ENCODE measurements around the gene ELL2. TPM values are rescaled to one million over a fixed set of nuclear protein-coding genes. Genes with fewer than 3 reads are reported as not detected.
"Not testable (repeated sequence)": the region's sequence is repeated elsewhere in the genome, so short reads cannot be mapped to it uniquely, and the experiment has no call there.

ELL2 gene
- total RNA-seq, 1 donor from 2014 or later: 103 TPM

- intact Hi-C loops (cut with micrococcal nuclease): loop anchor here (5.0 kb wide), 1 partner anchor 280 kb away; the partner anchor contains the start of gene RFESD
- H3K4me3 Mint-ChIP-seq, H3K27me3 Mint-ChIP-seq, H3K9me3 Mint-ChIP-seq, DNase-seq, H3K27ac Mint-ChIP-seq: not testable (repeated sequence)
- Mint-ChIP-seq H3K36me3 (ENCODE audit: low read depth) (peaks cover 41% of the 10 kb centered on the region), H3K4me1 (peaks cover 58% of the 10 kb centered on the region)
These were observed 34.4 kb downstream of the ELL2 start for GRCh38 chr5:95927300-95927699.

- intact Hi-C loops (cut with micrococcal nuclease): loop anchor here (5.0 kb wide), 1 partner anchor 279 kb away; the partner anchor contains the start of gene RFESD
- Mint-ChIP-seq H3K4me3 (peak overlapping the region; percentile 36), H3K27me3 (no peaks in the 10 kb centered on the region), H3K9me3 (no peaks in the 10 kb centered on the region), H3K27ac (peak overlapping the region; percentile 89), H3K36me3 (ENCODE audit: low read depth) (peaks cover 40% of the 10 kb centered on the region), H3K4me1 (peaks cover 55% of the 10 kb centered on the region)
- no peak for DNase-seq
These were observed 35.7 kb downstream of the ELL2 start for GRCh38 chr5:95925939-95926338.

- peaks cover 41% of the 10 kb centered on the region for H3K36me3 Mint-ChIP-seq (ENCODE audit: low read depth)
- no peak overlapping the region for H3K27ac Mint-ChIP-seq
- intact Hi-C loops (cut with micrococcal nuclease): loop anchor here (5.0 kb wide), 1 partner anchor 278 kb away; the partner anchor contains the start of gene RFESD
- H3K9me3 Mint-ChIP-seq: no peaks in the 10 kb centered on the region
- H3K4me3 Mint-ChIP-seq: no peak overlapping the region
- no peaks in the 10 kb centered on the region for H3K27me3 Mint-ChIP-seq
- peaks cover 55% of the 10 kb centered on the region for H3K4me1 Mint-ChIP-seq
- DNase-seq: peak; percentile 51
These were observed 36.3 kb downstream of the ELL2 start for GRCh38 chr5:95925378-95925744.

- Mint-ChIP-seq H3K9me3 (no peaks in the 10 kb centered on the region), H3K36me3 (ENCODE audit: low read depth) (peaks cover 41% of the 10 kb centered on the region), H3K27me3 (no peaks in the 10 kb centered on the region), H3K4me3 (no peak overlapping the region), H3K4me1 (peaks cover 53% of the 10 kb centered on the region), H3K27ac (no peak overlapping the region)
- intact Hi-C loops (cut with micrococcal nuclease): loop anchor here (5.0 kb wide), 1 partner anchor 278 kb away; the partner anchor contains the start of gene RFESD
- no peak for DNase-seq
These were observed 36.8 kb downstream of the ELL2 start for GRCh38 chr5:95924720-95925377.

- no peaks in the 10 kb centered on the region for H3K9me3 Mint-ChIP-seq
- no peak overlapping the region for H3K27ac Mint-ChIP-seq
- DNase-seq: peak; percentile 52
- H3K4me1 Mint-ChIP-seq: peaks cover 47% of the 10 kb centered on the region
- H3K36me3 Mint-ChIP-seq (ENCODE audit: low read depth): peaks cover 37% of the 10 kb centered on the region
- no peaks in the 10 kb centered on the region for H3K27me3 Mint-ChIP-seq
- intact Hi-C loops (cut with micrococcal nuclease): no loop called here
- H3K4me3 Mint-ChIP-seq: no peak overlapping the region
These were observed 37.6 kb downstream of the ELL2 start for GRCh38 chr5:95923918-95924544.

GRCh38 chr5:95922798-95923197 is 38.9 kb downstream of the ELL2 start:
- intact Hi-C loops (cut with micrococcal nuclease): no loop called here
- DNase-seq: no peak
- Mint-ChIP-seq H3K36me3 (ENCODE audit: low read depth) (peaks cover 33% of the 10 kb centered on the region), H3K27me3 (no peaks in the 10 kb centered on the region), H3K27ac (no peak overlapping the region), H3K9me3 (no peaks in the 10 kb centered on the region), H3K4me1 (peaks cover 39% of the 10 kb centered on the region), H3K4me3 (no peak overlapping the region)

- H3K27me3 Mint-ChIP-seq: no peaks in the 10 kb centered on the region
- H3K4me3 Mint-ChIP-seq: no peak overlapping the region
- no peak for DNase-seq
- intact Hi-C loops (cut with micrococcal nuclease): no loop called here
- H3K4me1 Mint-ChIP-seq: peaks cover 42% of the 10 kb centered on the region
- peaks cover 33% of the 10 kb centered on the region for H3K36me3 Mint-ChIP-seq (ENCODE audit: low read depth)
- H3K27ac Mint-ChIP-seq: no peak overlapping the region
- no peaks in the 10 kb centered on the region for H3K9me3 Mint-ChIP-seq
These were observed 40.1 kb downstream of the ELL2 start for GRCh38 chr5:95921501-95921900.

GRCh38 chr5:95920822-95921221 is 40.8 kb downstream of the ELL2 start:
- H3K9me3 Mint-ChIP-seq: no peaks in the 10 kb centered on the region
- H3K36me3 Mint-ChIP-seq (ENCODE audit: low read depth): peaks cover 36% of the 10 kb centered on the region
- H3K4me3 Mint-ChIP-seq: no peak overlapping the region
- intact Hi-C loops (cut with micrococcal nuclease): no loop called here
- no peak for DNase-seq
- no peak overlapping the region for H3K27ac Mint-ChIP-seq
- H3K4me1 Mint-ChIP-seq: peaks cover 46% of the 10 kb centered on the region
- no peaks in the 10 kb centered on the region for H3K27me3 Mint-ChIP-seq

- intact Hi-C loops (cut with micrococcal nuclease): no loop called here
- no peak for DNase-seq
- Mint-ChIP-seq H3K4me1 (peaks cover 42% of the 10 kb centered on the region), H3K27me3 (no peaks in the 10 kb centered on the region), H3K27ac (no peak overlapping the region), H3K9me3 (no peaks in the 10 kb centered on the region), H3K36me3 (ENCODE audit: low read depth) (peaks cover 39% of the 10 kb centered on the region), H3K4me3 (no peak overlapping the region)
These were observed 42.0 kb downstream of the ELL2 start for GRCh38 chr5:95919658-95920057.

GRCh38 chr5:95918421-95919006 is 43.1 kb downstream of the ELL2 start:
- H3K4me3 Mint-ChIP-seq: no peak overlapping the region
- peak overlapping the region; percentile 5 for H3K27ac Mint-ChIP-seq
- peaks cover 35% of the 10 kb centered on the region for H3K36me3 Mint-ChIP-seq (ENCODE audit: low read depth)
- intact Hi-C loops (cut with micrococcal nuclease): no loop called here
- no peaks in the 10 kb centered on the region for H3K27me3 Mint-ChIP-seq
- DNase-seq: peak; percentile 55
- H3K4me1 Mint-ChIP-seq: peaks cover 34% of the 10 kb centered on the region
- no peaks in the 10 kb centered on the region for H3K9me3 Mint-ChIP-seq

GRCh38 chr5:95917207-95917606 is 44.4 kb downstream of the ELL2 start:
- no peaks in the 10 kb centered on the region for H3K27me3 Mint-ChIP-seq
- intact Hi-C loops (cut with micrococcal nuclease): no loop called here
- H3K4me3 Mint-ChIP-seq: no peak overlapping the region
- no peaks in the 10 kb centered on the region for H3K9me3 Mint-ChIP-seq
- DNase-seq: peak; percentile 29
- peaks cover 36% of the 10 kb centered on the region for H3K36me3 Mint-ChIP-seq (ENCODE audit: low read depth)
- H3K27ac Mint-ChIP-seq: no peak overlapping the region
- H3K4me1 Mint-ChIP-seq: peaks cover 33% of the 10 kb centered on the region

GRCh38 chr5:95916687-95917085 is 45.0 kb downstream of the ELL2 start:
- Mint-ChIP-seq H3K4me1 (peaks cover 34% of the 10 kb centered on the region), H3K9me3 (no peaks in the 10 kb centered on the region), H3K4me3 (no peak overlapping the region), H3K36me3 (ENCODE audit: low read depth) (peaks cover 36% of the 10 kb centered on the region), H3K27me3 (no peaks in the 10 kb centered on the region), H3K27ac (no peak overlapping the region)
- DNase-seq: peak; percentile 35
- intact Hi-C loops (cut with micrococcal nuclease): no loop called here

- H3K9me3 Mint-ChIP-seq: no peaks in the 10 kb centered on the region
- peaks cover 37% of the 10 kb centered on the region for H3K4me1 Mint-ChIP-seq
- peak overlapping the region; percentile 30 for H3K27ac Mint-ChIP-seq
- H3K4me3 Mint-ChIP-seq: peak overlapping the region; percentile 11
- peaks cover 41% of the 10 kb centered on the region for H3K36me3 Mint-ChIP-seq (ENCODE audit: low read depth)
- intact Hi-C loops (cut with micrococcal nuclease): no loop called here
- no peaks in the 10 kb centered on the region for H3K27me3 Mint-ChIP-seq
- DNase-seq: peak; percentile 57
These were observed 45.5 kb downstream of the ELL2 start for GRCh38 chr5:95915999-95916686.

GRCh38 chr5:95913663-95914062 is 48.0 kb downstream of the ELL2 start:
- DNase-seq: peak; percentile 18
- intact Hi-C loops (cut with micrococcal nuclease): no loop called here
- no peak overlapping the region for H3K27ac Mint-ChIP-seq
- H3K9me3 Mint-ChIP-seq: no peaks in the 10 kb centered on the region
- no peak overlapping the region for H3K4me3 Mint-ChIP-seq
- H3K36me3 Mint-ChIP-seq (ENCODE audit: low read depth): peaks cover 46% of the 10 kb centered on the region
- H3K4me1 Mint-ChIP-seq: peaks cover 39% of the 10 kb centered on the region
- no peaks in the 10 kb centered on the region for H3K27me3 Mint-ChIP-seq
